ENCODE measurements around the gene LUZP2. TPM values are rescaled to one million over a fixed set of nuclear protein-coding genes. Genes with fewer than 3 reads are reported as not detected.

LUZP2 gene
- total and polyA plus RNA-seq, 4 donors = 0.04 to 8.8 (median 0.09) TPM; not detected in 1

GRCh38 chr11:24861440-24861839 is 364.6 kb downstream of the LUZP2 start:
- no peak for DNase-seq
- 92 to 93% methylated on average over 6 of the region's 6 CpGs for WGBS, 2 donors

GRCh38 chr11:24866743-24867142 is 369.9 kb downstream of the LUZP2 start:
- 50 to 71% methylated on average over 4 of the region's 4 CpGs for WGBS, 2 donors
- DNase-seq (no peak), ATAC-seq (ENCODE audit: insufficient read depth, low FRiP score) (no peak)
- Histone ChIP-seq H3K4me3 (no peak overlapping the region), H3K27ac (ENCODE audit: low read depth in 1 of 2, low read length in 1 of 2) (no peak overlapping the region), H3K9me3 (ENCODE audit: control insufficient read depth in 4 of 4, insufficient read depth in 3 of 4, low read length in 3 of 4) (peaks cover 0 to 3% (median under 1%) of the 10 kb centered on the region in 4 donors), H3K27me3 (ENCODE audit: control insufficient read depth in 3 of 3, insufficient read depth in 3 of 3, low read length in 2 of 3) (no peaks in the 10 kb centered on the region), H3K4me1 (ENCODE audit: control insufficient read depth in 5 of 5, insufficient read depth in 5 of 5, low read length in 5 of 5) (no peaks in the 10 kb centered on the region), H3K9ac (ENCODE audit: insufficient read depth in 1 of 2, low read length in 2 of 2) (no peak overlapping the region), H3K36me3 (ENCODE audit: control insufficient read depth in 4 of 4, insufficient read depth in 4 of 4, low read length in 4 of 4) (no peaks in the 10 kb centered on the region)
- no peak for TF ChIP-seq CTCF (IDR thresholded peaks at IDR 0.05; ENCODE audit: control extremely low read depth, extremely low read depth)

More at GRCh38 chr11:24861440-24861839, 364.6 kb downstream of the LUZP2 start:
- Histone ChIP-seq H3K36me3 (ENCODE audit: control insufficient read depth in 4 of 4, insufficient read depth in 4 of 4, low read length in 4 of 4) (no peaks in the 10 kb centered on the region), H3K9ac (ENCODE audit: insufficient read depth in 1 of 2, low read length in 2 of 2) (no peak overlapping the region), H3K4me1 (ENCODE audit: control insufficient read depth in 5 of 5, insufficient read depth in 5 of 5, low read length in 5 of 5) (no peaks in the 10 kb centered on the region), H3K27ac (ENCODE audit: low read depth in 1 of 2, low read length in 1 of 2) (no peak overlapping the region), H3K9me3 (ENCODE audit: control insufficient read depth in 4 of 4, insufficient read depth in 3 of 4, low read length in 3 of 4) (peaks cover 0 to 14% (median 8%) of the 10 kb centered on the region in 4 donors), H3K27me3 (ENCODE audit: control insufficient read depth in 3 of 3, insufficient read depth in 3 of 3, low read length in 2 of 3) (no peaks in the 10 kb centered on the region), H3K4me3 (no peak overlapping the region)
- TF ChIP-seq CTCF (IDR thresholded peaks at IDR 0.05; ENCODE audit: control extremely low read depth, extremely low read depth) = no peak
- no peak for ATAC-seq (ENCODE audit: insufficient read depth, low FRiP score)

- no peak for ATAC-seq (ENCODE audit: insufficient read depth, low FRiP score)
- Histone ChIP-seq H3K9ac (ENCODE audit: insufficient read depth in 1 of 2, low read length in 2 of 2) (no peak overlapping the region), H3K27ac (ENCODE audit: low read depth in 1 of 2, low read length in 1 of 2) (no peak overlapping the region), H3K36me3 (ENCODE audit: control insufficient read depth in 4 of 4, insufficient read depth in 4 of 4, low read length in 4 of 4) (no peaks in the 10 kb centered on the region), H3K9me3 (ENCODE audit: control insufficient read depth in 4 of 4, insufficient read depth in 3 of 4, low read length in 3 of 4) (no peaks in the 10 kb centered on the region), H3K4me1 (ENCODE audit: control insufficient read depth in 5 of 5, insufficient read depth in 5 of 5, low read length in 5 of 5) (peaks cover 0 to 4% (median 0%) of the 10 kb centered on the region in 5 donors), H3K4me3 (no peak overlapping the region), H3K27me3 (ENCODE audit: control insufficient read depth in 3 of 3, insufficient read depth in 3 of 3, low read length in 2 of 3) (no peaks in the 10 kb centered on the region)
- WGBS, 2 donors = 76 to 95% methylated on average over 1 of the region's 1 CpG
- DNase-seq = peak in 1 of 3 donors; percentile 34
- TF ChIP-seq CTCF (IDR thresholded peaks at IDR 0.05; ENCODE audit: control extremely low read depth, extremely low read depth) = no peak
Observed at GRCh38 chr11:24870048-24870447, 373.2 kb downstream of the LUZP2 start.

- DNase-seq (peak in 1 of 3 donors; percentile 5), ATAC-seq (ENCODE audit: insufficient read depth, low FRiP score) (no peak)
- 88 to 91% methylated on average over 2 of the region's 2 CpGs for WGBS, 2 donors
Observed at GRCh38 chr11:24872186-24872585, 375.3 kb downstream of the LUZP2 start.

More at GRCh38 chr11:24872186-24872585, 375.3 kb downstream of the LUZP2 start:
- H3K27ac ChIP-seq (ENCODE audit: low read depth in 1 of 2, low read length in 1 of 2) = no peak overlapping the region
- H3K4me1 ChIP-seq (ENCODE audit: control insufficient read depth in 5 of 5, insufficient read depth in 5 of 5, low read length in 5 of 5) = peaks cover 0 to 4% (median 0%) of the 10 kb centered on the region in 5 donors
- TF ChIP-seq CTCF (IDR thresholded peaks at IDR 0.05; ENCODE audit: control extremely low read depth, extremely low read depth) = no peak
- no peaks in the 10 kb centered on the region for H3K9me3 ChIP-seq (ENCODE audit: control insufficient read depth in 4 of 4, insufficient read depth in 3 of 4, low read length in 3 of 4)
- H3K36me3 ChIP-seq (ENCODE audit: control insufficient read depth in 4 of 4, insufficient read depth in 4 of 4, low read length in 4 of 4) = no peaks in the 10 kb centered on the region
- no peaks in the 10 kb centered on the region for H3K27me3 ChIP-seq (ENCODE audit: control insufficient read depth in 3 of 3, insufficient read depth in 3 of 3, low read length in 2 of 3)
- H3K9ac ChIP-seq (ENCODE audit: insufficient read depth in 1 of 2, low read length in 2 of 2) = no peak overlapping the region
- no peak overlapping the region for H3K4me3 ChIP-seq
